ENCODE data around the gene CUTA.

The CUTA gene

GRCh38 chr6:33425668-33426577 lies 8.0 kb upstream of the CUTA start (continued):
- TF ChIP-seq, protein P1, sequence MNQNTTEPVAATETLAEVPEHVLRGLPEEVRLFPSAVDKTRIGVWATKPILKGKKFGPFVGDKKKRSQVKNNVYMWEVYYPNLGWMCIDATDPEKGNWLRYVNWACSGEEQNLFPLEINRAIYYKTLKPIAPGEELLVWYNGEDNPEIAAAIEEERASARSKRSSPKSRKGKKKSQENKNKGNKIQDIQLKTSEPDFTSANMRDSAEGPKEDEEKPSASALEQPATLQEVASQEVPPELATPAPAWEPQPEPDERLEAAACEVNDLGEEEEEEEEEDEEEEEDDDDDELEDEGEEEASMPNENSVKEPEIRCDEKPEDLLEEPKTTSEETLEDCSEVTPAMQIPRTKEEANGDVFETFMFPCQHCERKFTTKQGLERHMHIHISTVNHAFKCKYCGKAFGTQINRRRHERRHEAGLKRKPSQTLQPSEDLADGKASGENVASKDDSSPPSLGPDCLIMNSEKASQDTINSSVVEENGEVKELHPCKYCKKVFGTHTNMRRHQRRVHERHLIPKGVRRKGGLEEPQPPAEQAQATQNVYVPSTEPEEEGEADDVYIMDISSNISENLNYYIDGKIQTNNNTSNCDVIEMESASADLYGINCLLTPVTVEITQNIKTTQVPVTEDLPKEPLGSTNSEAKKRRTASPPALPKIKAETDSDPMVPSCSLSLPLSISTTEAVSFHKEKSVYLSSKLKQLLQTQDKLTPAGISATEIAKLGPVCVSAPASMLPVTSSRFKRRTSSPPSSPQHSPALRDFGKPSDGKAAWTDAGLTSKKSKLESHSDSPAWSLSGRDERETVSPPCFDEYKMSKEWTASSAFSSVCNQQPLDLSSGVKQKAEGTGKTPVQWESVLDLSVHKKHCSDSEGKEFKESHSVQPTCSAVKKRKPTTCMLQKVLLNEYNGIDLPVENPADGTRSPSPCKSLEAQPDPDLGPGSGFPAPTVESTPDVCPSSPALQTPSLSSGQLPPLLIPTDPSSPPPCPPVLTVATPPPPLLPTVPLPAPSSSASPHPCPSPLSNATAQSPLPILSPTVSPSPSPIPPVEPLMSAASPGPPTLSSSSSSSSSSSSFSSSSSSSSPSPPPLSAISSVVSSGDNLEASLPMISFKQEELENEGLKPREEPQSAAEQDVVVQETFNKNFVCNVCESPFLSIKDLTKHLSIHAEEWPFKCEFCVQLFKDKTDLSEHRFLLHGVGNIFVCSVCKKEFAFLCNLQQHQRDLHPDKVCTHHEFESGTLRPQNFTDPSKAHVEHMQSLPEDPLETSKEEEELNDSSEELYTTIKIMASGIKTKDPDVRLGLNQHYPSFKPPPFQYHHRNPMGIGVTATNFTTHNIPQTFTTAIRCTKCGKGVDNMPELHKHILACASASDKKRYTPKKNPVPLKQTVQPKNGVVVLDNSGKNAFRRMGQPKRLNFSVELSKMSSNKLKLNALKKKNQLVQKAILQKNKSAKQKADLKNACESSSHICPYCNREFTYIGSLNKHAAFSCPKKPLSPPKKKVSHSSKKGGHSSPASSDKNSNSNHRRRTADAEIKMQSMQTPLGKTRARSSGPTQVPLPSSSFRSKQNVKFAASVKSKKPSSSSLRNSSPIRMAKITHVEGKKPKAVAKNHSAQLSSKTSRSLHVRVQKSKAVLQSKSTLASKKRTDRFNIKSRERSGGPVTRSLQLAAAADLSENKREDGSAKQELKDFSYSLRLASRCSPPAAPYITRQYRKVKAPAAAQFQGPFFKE (tag by site-specific recombination; IDR thresholded peaks at IDR 0.05; ENCODE audit: borderline replicate concordance): no peak
- TF ChIP-seq ZNF211 (tag by site-specific recombination; IDR thresholded peaks at IDR 0.05; ENCODE audit: low read depth) (no peak), ZNF311 (tag by site-specific recombination; IDR thresholded peaks at IDR 0.05; ENCODE audit: borderline replicate concordance) (no peak), TSHZ1 (tag by site-specific recombination; IDR thresholded peaks at IDR 0.05; ENCODE audit: borderline replicate concordance) (no peak), ZNF513 (tag by site-specific recombination; IDR thresholded peaks at IDR 0.05) (no peak), ZNF146 (tag by site-specific recombination; IDR thresholded peaks at IDR 0.05) (no peak), ZSCAN30 (tag by site-specific recombination; IDR thresholded peaks at IDR 0.05) (0 out of 2 replicates have a peak, but pooled peaks have one; percentile 42), ZNF544 (tag by site-specific recombination; IDR thresholded peaks at IDR 0.05) (no peak), ZNF280D (tag by site-specific recombination; IDR thresholded peaks at IDR 0.05) (no peak), GLIS1 (tag by site-specific recombination; IDR thresholded peaks at IDR 0.05) (peak; percentile 92), ZBTB17 (tag by site-specific recombination; IDR thresholded peaks at IDR 0.05) (peak; percentile 76), ZXDB (tag by site-specific recombination; IDR thresholded peaks at IDR 0.05) (peak; percentile 64), ZNF555 (tag by site-specific recombination; conservative IDR thresholded peaks at IDR 0.05) (no peak), ZNF677 (tag by site-specific recombination; IDR thresholded peaks at IDR 0.05) (no peak), SCRT2 (tag by site-specific recombination; IDR thresholded peaks at IDR 0.05) (no peak)
- TF ChIP-seq, protein P2, sequence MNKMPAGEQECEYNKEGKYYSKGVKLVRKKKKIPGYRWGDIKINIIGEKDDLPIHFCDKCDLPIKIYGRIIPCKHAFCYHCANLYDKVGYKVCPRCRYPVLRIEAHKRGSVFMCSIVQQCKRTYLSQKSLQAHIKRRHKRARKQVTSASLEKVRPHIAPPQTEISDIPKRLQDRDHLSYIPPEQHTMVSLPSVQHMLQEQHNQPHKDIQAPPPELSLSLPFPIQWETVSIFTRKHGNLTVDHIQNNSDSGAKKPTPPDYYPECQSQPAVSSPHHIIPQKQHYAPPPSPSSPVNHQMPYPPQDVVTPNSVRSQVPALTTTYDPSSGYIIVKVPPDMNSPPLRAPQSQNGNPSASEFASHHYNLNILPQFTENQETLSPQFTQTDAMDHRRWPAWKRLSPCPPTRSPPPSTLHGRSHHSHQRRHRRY (tag by site-specific recombination; IDR thresholded peaks at IDR 0.05): no peak
- TF ChIP-seq, protein P3, sequence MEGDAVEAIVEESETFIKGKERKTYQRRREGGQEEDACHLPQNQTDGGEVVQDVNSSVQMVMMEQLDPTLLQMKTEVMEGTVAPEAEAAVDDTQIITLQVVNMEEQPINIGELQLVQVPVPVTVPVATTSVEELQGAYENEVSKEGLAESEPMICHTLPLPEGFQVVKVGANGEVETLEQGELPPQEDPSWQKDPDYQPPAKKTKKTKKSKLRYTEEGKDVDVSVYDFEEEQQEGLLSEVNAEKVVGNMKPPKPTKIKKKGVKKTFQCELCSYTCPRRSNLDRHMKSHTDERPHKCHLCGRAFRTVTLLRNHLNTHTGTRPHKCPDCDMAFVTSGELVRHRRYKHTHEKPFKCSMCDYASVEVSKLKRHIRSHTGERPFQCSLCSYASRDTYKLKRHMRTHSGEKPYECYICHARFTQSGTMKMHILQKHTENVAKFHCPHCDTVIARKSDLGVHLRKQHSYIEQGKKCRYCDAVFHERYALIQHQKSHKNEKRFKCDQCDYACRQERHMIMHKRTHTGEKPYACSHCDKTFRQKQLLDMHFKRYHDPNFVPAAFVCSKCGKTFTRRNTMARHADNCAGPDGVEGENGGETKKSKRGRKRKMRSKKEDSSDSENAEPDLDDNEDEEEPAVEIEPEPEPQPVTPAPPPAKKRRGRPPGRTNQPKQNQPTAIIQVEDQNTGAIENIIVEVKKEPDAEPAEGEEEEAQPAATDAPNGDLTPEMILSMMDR (tag by site-specific recombination; IDR thresholded peaks at IDR 0.05): peak; percentile 44
- TF ChIP-seq, protein P4, sequence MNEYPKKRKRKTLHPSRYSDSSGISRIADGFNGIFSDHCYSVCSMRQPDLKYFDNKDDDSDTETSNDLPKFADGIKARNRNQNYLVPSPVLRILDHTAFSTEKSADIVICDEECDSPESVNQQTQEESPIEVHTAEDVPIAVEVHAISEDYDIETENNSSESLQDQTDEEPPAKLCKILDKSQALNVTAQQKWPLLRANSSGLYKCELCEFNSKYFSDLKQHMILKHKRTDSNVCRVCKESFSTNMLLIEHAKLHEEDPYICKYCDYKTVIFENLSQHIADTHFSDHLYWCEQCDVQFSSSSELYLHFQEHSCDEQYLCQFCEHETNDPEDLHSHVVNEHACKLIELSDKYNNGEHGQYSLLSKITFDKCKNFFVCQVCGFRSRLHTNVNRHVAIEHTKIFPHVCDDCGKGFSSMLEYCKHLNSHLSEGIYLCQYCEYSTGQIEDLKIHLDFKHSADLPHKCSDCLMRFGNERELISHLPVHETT (tag by site-specific recombination; IDR thresholded peaks at IDR 0.05): no peak

Data from HEK293 (cell line).